Activated CD8-positive, alpha-beta memory T cell treated with anti-CD3 and anti-CD28 coated beads for 4 hours (primary cell): ENCODE data around the gene MYOG.

Experiments
- DNase-seq, 2 donors: peaks; one replicate each; pipeline ENCODE4 v3.0.0-alpha.2; 2020; ENCODE audit warnings: low read depth in 2 of 2

The MYOG gene

GRCh38 chr1:203090421-203091198 is 4.8 kb upstream of the MYOG start:
- DNase-seq: no peak

- DNase-seq: no peak
Observed at GRCh38 chr1:203089651-203090045, 3.8 kb upstream of the MYOG start.

- no peak for DNase-seq
Observed at GRCh38 chr1:203089001-203089650, 3.3 kb upstream of the MYOG start.

GRCh38 chr1:203088441-203088840 is 2.6 kb upstream of the MYOG start:
- no peak for DNase-seq

GRCh38 chr1:203086992-203087763 is 1.4 kb upstream of the MYOG start:
- DNase-seq: no peak

- DNase-seq: no peak
Observed at GRCh38 chr1:203084588-203085527, 954 bp downstream of the MYOG start.

- no peak for DNase-seq
Observed at GRCh38 chr1:203083463-203083921, 2.3 kb downstream of the MYOG start.

GRCh38 chr1:203082571-203083462 is 3.0 kb downstream of the MYOG start:
- DNase-seq: no peak

GRCh38 chr1:203082231-203082505 is 3.6 kb downstream of the MYOG start:
- DNase-seq: no peak

GRCh38 chr1:203081465-203082230 is 4.2 kb downstream of the MYOG start:
- no peak for DNase-seq

- DNase-seq: no peak
Observed at GRCh38 chr1:203080456-203080855, 5.4 kb downstream of the MYOG start.

- DNase-seq: no peak
Observed at GRCh38 chr1:203078478-203078877, 7.3 kb downstream of the MYOG start.

GRCh38 chr1:203077956-203078355 is 7.9 kb downstream of the MYOG start:
- no peak for DNase-seq

GRCh38 chr1:203077367-203077766 is 8.4 kb downstream of the MYOG start:
- DNase-seq: no peak

GRCh38 chr1:203076031-203076511 is 9.7 kb downstream of the MYOG start:
- DNase-seq: no peak

- no peak for DNase-seq
Observed at GRCh38 chr1:203075236-203076030, 10.4 kb downstream of the MYOG start.

GRCh38 chr1:203074610-203075009 is 11.2 kb downstream of the MYOG start:
- no peak for DNase-seq

GRCh38 chr1:203073469-203073868 is 12.3 kb downstream of the MYOG start:
- DNase-seq: no peak

GRCh38 chr1:203072911-203073310 is 12.9 kb downstream of the MYOG start:
- no peak for DNase-seq
